ENCODE measurements around the gene C6orf120.

Gene C6orf120

DNA sequence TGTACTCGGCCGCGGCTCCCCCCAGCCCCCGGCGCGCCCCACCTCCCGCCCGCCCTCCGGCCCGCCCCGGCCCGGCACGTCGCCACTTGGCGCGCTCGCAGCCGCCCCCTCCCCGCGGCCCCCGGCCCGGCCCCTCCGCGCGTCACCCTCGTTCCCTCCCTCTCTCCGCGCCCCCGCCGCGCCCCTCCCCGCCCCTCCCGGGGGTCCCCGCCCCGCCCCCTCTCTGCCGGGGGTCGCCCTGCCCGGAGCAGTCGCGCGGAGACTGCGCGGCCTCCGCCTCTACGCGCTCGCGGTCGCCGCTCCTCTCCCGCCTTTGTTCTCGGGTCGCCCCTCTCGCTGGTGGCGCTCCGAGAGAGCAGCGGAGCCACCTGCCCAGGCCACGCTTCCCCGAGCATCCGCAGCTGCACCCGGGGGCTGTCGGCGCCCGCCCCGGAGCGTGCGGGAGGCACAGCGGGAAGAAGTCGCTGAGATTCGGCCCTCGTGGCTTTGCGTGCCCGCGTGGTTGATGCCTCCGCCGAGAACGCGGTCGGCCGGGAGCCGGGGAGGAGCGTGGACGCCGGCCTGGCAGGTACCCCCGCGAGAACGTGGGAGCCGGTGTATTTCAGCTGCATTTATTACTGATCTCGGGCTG, 22.7 kb downstream of the C6orf120 start, which contains the start of gene PHF10:
PHF10 (minus strand) TSS at position 7 of the 631 bp plus-strand sequence. CDS start 569 bp downstream, outside the sequence.
- H3K9me2 ChIP-seq (replicated peaks; ENCODE audit: insufficient read depth, low read length) = no peaks in the 10 kb centered on the region
- peak; percentile 33 for DNase-seq
- peak within 1 kb of the TSS; percentile 72 for H3K4me3 ChIP-seq (ENCODE audit: low read length)
- TF ChIP-seq EZH2phosphoT487 (IDR thresholded peaks at IDR 0.05; ENCODE audit: low read length) (no peak), EZH2 (optimal IDR thresholded peaks at IDR 0.05; ENCODE audit: low read depth, low read length) (no peak)
- TF ChIP-seq, protein P1, sequence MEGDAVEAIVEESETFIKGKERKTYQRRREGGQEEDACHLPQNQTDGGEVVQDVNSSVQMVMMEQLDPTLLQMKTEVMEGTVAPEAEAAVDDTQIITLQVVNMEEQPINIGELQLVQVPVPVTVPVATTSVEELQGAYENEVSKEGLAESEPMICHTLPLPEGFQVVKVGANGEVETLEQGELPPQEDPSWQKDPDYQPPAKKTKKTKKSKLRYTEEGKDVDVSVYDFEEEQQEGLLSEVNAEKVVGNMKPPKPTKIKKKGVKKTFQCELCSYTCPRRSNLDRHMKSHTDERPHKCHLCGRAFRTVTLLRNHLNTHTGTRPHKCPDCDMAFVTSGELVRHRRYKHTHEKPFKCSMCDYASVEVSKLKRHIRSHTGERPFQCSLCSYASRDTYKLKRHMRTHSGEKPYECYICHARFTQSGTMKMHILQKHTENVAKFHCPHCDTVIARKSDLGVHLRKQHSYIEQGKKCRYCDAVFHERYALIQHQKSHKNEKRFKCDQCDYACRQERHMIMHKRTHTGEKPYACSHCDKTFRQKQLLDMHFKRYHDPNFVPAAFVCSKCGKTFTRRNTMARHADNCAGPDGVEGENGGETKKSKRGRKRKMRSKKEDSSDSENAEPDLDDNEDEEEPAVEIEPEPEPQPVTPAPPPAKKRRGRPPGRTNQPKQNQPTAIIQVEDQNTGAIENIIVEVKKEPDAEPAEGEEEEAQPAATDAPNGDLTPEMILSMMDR (IDR thresholded peaks at IDR 0.05; ENCODE audit: low read length) = no peak
- H3K79me2 ChIP-seq (ENCODE audit: low read length) = peaks cover 33% of the 10 kb centered on the region
- no peaks in the 10 kb centered on the region for H3K4me1 ChIP-seq (ENCODE audit: low read length)
- no peaks in the 10 kb centered on the region for H3K36me3 ChIP-seq (replicated peaks; ENCODE audit: insufficient read depth, low read length)
- H3F3A ChIP-seq (ENCODE audit: insufficient read depth, low read length) = 0 out of 2 replicates have a peak, but pooled peaks cover 6% of the 10 kb centered on the region
- H4K20me1 ChIP-seq (ENCODE audit: insufficient read depth, low read length) = no peaks in the 10 kb centered on the region
- peak within 1 kb of the TSS; percentile 61; the same call in 1 of the 2 replicates for H3K27ac ChIP-seq (ENCODE audit: low read length)
- peak within 1 kb of the TSS; percentile 78; the same call in 1 of the 2 replicates for H3K4me2 ChIP-seq (ENCODE audit: low read depth, low read length)
- no peaks in the 10 kb centered on the region for H3K27me3 ChIP-seq (replicated peaks; ENCODE audit: insufficient read depth, low read length)
- H3K9me3 ChIP-seq (replicated peaks; ENCODE audit: insufficient read depth, low read length) = no peaks in the 10 kb centered on the region
- H3K9ac ChIP-seq (ENCODE audit: low read length) = peak within 1 kb of the TSS; percentile 66
- H2AFZ ChIP-seq (ENCODE audit: low read length) = peak within 1 kb of the TSS; percentile 67

DNA sequence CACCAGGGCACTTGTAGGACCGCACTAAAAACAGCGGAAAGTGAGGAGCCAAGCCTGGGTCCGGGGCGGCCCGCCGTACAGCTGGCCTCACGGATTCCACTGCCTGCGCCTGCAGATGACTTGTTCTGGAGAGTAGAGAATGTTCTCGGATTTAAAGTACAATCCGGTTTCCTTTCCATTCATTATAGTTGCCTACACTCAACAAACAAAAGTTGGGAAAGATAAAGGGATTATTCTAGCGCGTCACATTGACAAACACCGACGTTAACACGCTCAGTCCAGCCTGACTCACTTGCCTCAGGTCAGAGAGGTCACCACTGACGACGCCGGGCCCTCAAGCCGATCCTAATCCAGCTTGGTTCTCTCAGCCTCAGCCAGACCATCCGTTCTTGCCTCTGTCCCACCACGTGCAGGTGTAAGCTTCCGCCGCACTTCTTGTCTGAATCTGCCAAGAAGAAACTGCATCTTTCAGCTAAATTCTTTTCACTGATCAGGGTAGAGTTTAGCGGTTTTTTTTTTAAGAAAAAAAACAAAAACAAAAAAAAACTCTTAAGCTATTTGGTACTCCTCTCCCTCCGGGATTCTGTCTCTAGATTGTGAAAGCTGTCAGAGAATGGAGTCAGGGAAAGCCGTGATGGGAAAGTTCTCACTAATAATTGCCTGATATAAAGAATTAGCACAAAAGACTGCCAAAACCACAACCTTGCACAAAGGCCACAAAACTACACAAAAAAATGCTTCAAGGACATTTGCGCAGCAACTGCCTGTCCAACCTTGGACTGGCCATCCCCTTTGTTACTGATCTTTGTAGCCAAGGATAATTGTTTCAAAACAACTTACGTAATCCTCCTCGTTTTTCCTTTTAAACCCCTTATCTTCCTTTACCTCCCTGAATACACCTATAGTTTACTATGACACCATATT, 23.5 kb downstream of the C6orf120 start:
- peak overlapping the region; percentile 78; the same call in 1 of the 2 replicates for H3K4me2 ChIP-seq (ENCODE audit: low read depth, low read length)
- peak overlapping the region; percentile 67 for H2AFZ ChIP-seq (ENCODE audit: low read length)
- no peak overlapping the region for H3K27ac ChIP-seq (ENCODE audit: low read length)
- peak overlapping the region; percentile 61 for H3K4me3 ChIP-seq (ENCODE audit: low read length)
- H3K36me3 ChIP-seq (replicated peaks; ENCODE audit: insufficient read depth, low read length) = no peaks in the 10 kb centered on the region
- no peaks in the 10 kb centered on the region for H4K20me1 ChIP-seq (ENCODE audit: insufficient read depth, low read length)
- 0 out of 2 replicates have a peak, but pooled peaks cover 6% of the 10 kb centered on the region for H3F3A ChIP-seq (ENCODE audit: insufficient read depth, low read length)
- H3K79me2 ChIP-seq (ENCODE audit: low read length) = peaks cover 27% of the 10 kb centered on the region
- H3K9ac ChIP-seq (ENCODE audit: low read length) = peak overlapping the region; percentile 56; the same call in 1 of the 2 replicates
- no peaks in the 10 kb centered on the region for H3K27me3 ChIP-seq (replicated peaks; ENCODE audit: insufficient read depth, low read length)
- H3K9me3 ChIP-seq (replicated peaks; ENCODE audit: insufficient read depth, low read length) = no peaks in the 10 kb centered on the region
- no peaks in the 10 kb centered on the region for H3K9me2 ChIP-seq (replicated peaks; ENCODE audit: insufficient read depth, low read length)
- TF ChIP-seq, protein P1 (IDR thresholded peaks at IDR 0.05; ENCODE audit: low read length) = no peak
- no peak for TF ChIP-seq EZH2 (optimal IDR thresholded peaks at IDR 0.05; ENCODE audit: low read depth, low read length)
- TF ChIP-seq EZH2phosphoT487 (IDR thresholded peaks at IDR 0.05; ENCODE audit: low read length) = no peak
- H3K4me1 ChIP-seq (ENCODE audit: low read length) = no peaks in the 10 kb centered on the region
- DNase-seq = no peak

DNA sequence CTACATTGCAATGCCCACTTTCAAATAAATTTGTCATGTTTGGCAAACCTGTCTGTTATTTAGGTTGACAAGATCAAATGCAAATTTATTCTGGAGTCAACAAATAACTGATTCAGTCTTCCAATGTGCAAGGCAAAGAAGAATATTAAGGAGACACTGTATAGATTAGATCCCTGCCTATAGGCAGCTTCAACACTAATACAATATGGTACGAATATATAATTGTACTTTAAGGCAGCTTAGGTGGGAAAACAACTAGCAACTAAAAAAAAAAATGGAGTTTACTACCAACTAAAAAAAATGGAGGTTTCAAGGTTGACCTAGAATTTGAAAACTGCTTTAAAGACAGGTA, 24.1 kb downstream of the C6orf120 start:
- Histone ChIP-seq H2AFZ (ENCODE audit: low read length) (no peak overlapping the region), H4K20me1 (ENCODE audit: insufficient read depth, low read length) (no peaks in the 10 kb centered on the region), H3K4me2 (ENCODE audit: low read depth, low read length) (no peak overlapping the region), H3K36me3 (replicated peaks; ENCODE audit: insufficient read depth, low read length) (no peaks in the 10 kb centered on the region), H3F3A (ENCODE audit: insufficient read depth, low read length) (0 out of 2 replicates have a peak, but pooled peaks cover 6% of the 10 kb centered on the region), H3K9me3 (replicated peaks; ENCODE audit: insufficient read depth, low read length) (no peaks in the 10 kb centered on the region), H3K27me3 (replicated peaks; ENCODE audit: insufficient read depth, low read length) (no peaks in the 10 kb centered on the region), H3K9me2 (replicated peaks; ENCODE audit: insufficient read depth, low read length) (no peaks in the 10 kb centered on the region), H3K4me1 (ENCODE audit: low read length) (no peaks in the 10 kb centered on the region), H3K79me2 (ENCODE audit: low read length) (peaks cover 22% of the 10 kb centered on the region), H3K9ac (ENCODE audit: low read length) (no peak overlapping the region), H3K4me3 (ENCODE audit: low read length) (no peak overlapping the region), H3K27ac (ENCODE audit: low read length) (no peak overlapping the region)
- TF ChIP-seq, protein P1 (IDR thresholded peaks at IDR 0.05; ENCODE audit: low read length) = no peak
- TF ChIP-seq EZH2phosphoT487 (IDR thresholded peaks at IDR 0.05; ENCODE audit: low read length) (no peak), EZH2 (optimal IDR thresholded peaks at IDR 0.05; ENCODE audit: low read depth, low read length) (no peak)
- DNase-seq = no peak

All from MM.1S (cell line).